Measurements from ENCODE around the gene ATP11A.

- TF ChIP-seq EZH2 (IDR thresholded peaks at IDR 0.05; ENCODE audit: low read length, unreplicated experiment) (no peak), CTCF (conservative IDR thresholded peaks at IDR 0.05; ENCODE audit: low read depth, low read length) (no peak)
Observed at GRCh38 chr13:112888238-112889111, 198.6 kb downstream of the ATP11A start.
